K562 (cell line): ENCODE results near the gene SKIC2. TPM values are rescaled to one million over a fixed set of nuclear protein-coding genes. Genes with fewer than 3 reads are reported as not detected.

ENCODE experiments used
- EZH2 ChIP-seq: IDR thresholded peaks from 2 replicates; pipeline ENCODE4 v1.6.1; 2012; ENCODE audit warnings: low read depth, mild to moderate bottlenecking, inconsistent platforms, low read length, borderline replicate concordance
- GABPB1 ChIP-seq: sonication (generic); formaldehyde crosslinking; IDR thresholded peaks from 2 replicates; pipeline ENCODE4 v1.8.0; 2022; ENCODE audit warnings: mild to moderate bottlenecking, missing genetic modification reagents
- POLR3G ChIP-seq: IDR thresholded peaks from 2 replicates; pipeline ENCODE4 v1.6.1; 2011; ENCODE audit not compliant: insufficient read length, insufficient replicate concordance; ENCODE audit errors: extremely low read depth
- RBBP5 ChIP-seq: fragments of 200-600 bp; sonication (generic); IDR thresholded peaks from 2 replicates; pipeline ENCODE4 v1.6.1; 2012; ENCODE audit warnings: borderline replicate concordance, mild to moderate bottlenecking, low read length, control low read depth, inconsistent platforms; ENCODE audit not compliant: insufficient read depth, poor library complexity, severe bottlenecking
- RFX1 ChIP-seq: fragments of 450-650 bp; IDR thresholded peaks from 2 replicates; pipeline ENCODE4 v1.6.1; 2016; ENCODE audit warnings: mild to moderate bottlenecking, moderate library complexity
- STAT5B ChIP-seq: fragments of 250-450 bp; sonication (Bioruptor Pico); IDR thresholded peaks from 2 replicates; pipeline ENCODE4 v1.8.0; 2021; ENCODE audit warnings: mild to moderate bottlenecking, inconsistent platforms
- TCF7 ChIP-seq: sonication (generic); IDR thresholded peaks from 2 replicates; pipeline ENCODE4 v1.6.1; 2016; ENCODE audit warnings: antibody characterized with exemption, borderline replicate concordance
- ZNF274 ChIP-seq: IDR thresholded peaks from 2 replicates; pipeline ENCODE4 v1.6.1; 2011; ENCODE audit warnings: low read depth, mild to moderate bottlenecking, low read length, moderate library complexity, borderline replicate concordance
- ZNF324 ChIP-seq: fragments of 250-450 bp; sonication (Bioruptor Pico); IDR thresholded peaks from 2 replicates; pipeline ENCODE4 v1.4.0; 2020; ENCODE audit warnings: mild to moderate bottlenecking
- polyA plus RNA-seq, 8 experiments: library from polyadenylated mRNA; depleted of rRNA in 4 of 8; stranded (reverse) in 5 of 8; unstranded in 3 of 8; fragments of >200 nt; fragmentation: Nextera tagmentation in 2 of 8; fragmentation: Illumina TruSeq in 1 of 8; extraction: Ambion mirVana in 2 of 8; extraction: Trizol in 1 of 8; gene quantifications; 2 replicates each; pipeline versions ENCODE4 v1.2.1 to v1.2.3, GENCODE V29; 2011 to 2014; ENCODE audit warnings: inconsistent platforms in 1 of 8, missing spikeins in 1 of 8
- total RNA-seq, 7 experiments: library from RNA; depleted of rRNA in 6 of 7; stranded (reverse); fragments of >200 nt in 6 of 7; fragmentation: Illumina TruSeq in 2 of 7; extraction: Trizol in 2 of 7; gene quantifications; 2 replicates each; pipeline versions ENCODE4 v1.2.1 to v1.2.3, GENCODE V29; 2011 to 2021; ENCODE audit warnings: low replicate concordance in 1 of 7
- TF ChIP-seq, protein P1 (sequence below): fragments of 450-650 bp; IDR thresholded peaks from 2 replicates; pipeline ENCODE4 v1.6.1; 2016; ENCODE audit warnings: borderline replicate concordance
- TF ChIP-seq, protein P2 (sequence below): IDR thresholded peaks from 2 replicates; pipeline ENCODE4 v1.6.1; 2011; ENCODE audit warnings: borderline replicate concordance, low read depth, mild to moderate bottlenecking, moderate library complexity, low read length; ENCODE audit not compliant: insufficient read depth, poor library complexity, severe bottlenecking
- TF ChIP-seq, protein P3 (sequence below): fragments of 450-650 bp; formaldehyde crosslinking; IDR thresholded peaks from 2 replicates; pipeline ENCODE4 v1.4.0; 2020; ENCODE audit warnings: mild to moderate bottlenecking, moderate library complexity
- TF ChIP-seq, protein P4 (sequence below): fragments of 450-650 bp; formaldehyde crosslinking; IDR thresholded peaks from 2 replicates; pipeline ENCODE4 v1.4.0; 2020; ENCODE audit warnings: mild to moderate bottlenecking
- TF ChIP-seq, protein P5 (sequence below): fragments of 200-800 bp; sonication (Bioruptor generic); IDR thresholded peaks from 2 replicates; pipeline ENCODE4 v1.6.1; 2016; ENCODE audit warnings: missing genetic modification characterization, missing compliant biosample characterization

SKIC2 gene
- total and polyA plus RNA-seq, 9 of the 15 experiments (the other 6 are each of a cell fraction or from before 2014, with no cell fraction given) = 3.3 to 94.6 (median 38.8) TPM

DNA sequence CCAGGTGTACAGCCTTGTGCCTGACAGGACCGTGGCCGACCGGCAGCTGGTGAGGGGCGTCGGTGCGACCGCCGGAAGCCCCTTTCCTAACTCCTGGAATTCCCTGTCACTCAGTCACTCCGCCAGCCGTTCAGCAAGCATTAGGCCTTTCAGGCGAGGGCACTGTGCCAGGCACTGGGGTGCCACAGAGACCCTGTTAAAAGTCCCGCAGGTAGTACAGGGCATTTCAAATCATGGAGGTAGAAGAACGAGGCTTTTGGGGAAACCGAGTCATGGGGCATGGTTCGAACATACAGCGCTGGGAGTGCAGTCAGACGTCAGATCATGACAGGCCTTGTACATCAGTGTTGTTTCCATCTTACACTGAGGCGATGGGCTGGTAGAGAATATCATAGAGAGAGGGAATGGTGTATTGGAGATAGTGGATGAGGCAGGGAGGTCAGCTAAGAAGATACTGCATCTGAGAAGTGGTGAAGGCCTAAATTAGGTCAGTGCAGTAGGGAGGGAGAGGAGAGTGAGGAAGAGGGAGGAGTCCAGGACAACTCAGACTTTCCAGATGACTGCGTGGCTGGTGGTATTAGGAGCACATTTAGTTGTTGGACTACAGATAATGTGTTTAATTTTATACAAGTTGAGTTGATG, 13.9 kb downstream of the SKIC2 start (continued):
- no peak for TF ChIP-seq RFX1
- TF ChIP-seq, protein P1, sequence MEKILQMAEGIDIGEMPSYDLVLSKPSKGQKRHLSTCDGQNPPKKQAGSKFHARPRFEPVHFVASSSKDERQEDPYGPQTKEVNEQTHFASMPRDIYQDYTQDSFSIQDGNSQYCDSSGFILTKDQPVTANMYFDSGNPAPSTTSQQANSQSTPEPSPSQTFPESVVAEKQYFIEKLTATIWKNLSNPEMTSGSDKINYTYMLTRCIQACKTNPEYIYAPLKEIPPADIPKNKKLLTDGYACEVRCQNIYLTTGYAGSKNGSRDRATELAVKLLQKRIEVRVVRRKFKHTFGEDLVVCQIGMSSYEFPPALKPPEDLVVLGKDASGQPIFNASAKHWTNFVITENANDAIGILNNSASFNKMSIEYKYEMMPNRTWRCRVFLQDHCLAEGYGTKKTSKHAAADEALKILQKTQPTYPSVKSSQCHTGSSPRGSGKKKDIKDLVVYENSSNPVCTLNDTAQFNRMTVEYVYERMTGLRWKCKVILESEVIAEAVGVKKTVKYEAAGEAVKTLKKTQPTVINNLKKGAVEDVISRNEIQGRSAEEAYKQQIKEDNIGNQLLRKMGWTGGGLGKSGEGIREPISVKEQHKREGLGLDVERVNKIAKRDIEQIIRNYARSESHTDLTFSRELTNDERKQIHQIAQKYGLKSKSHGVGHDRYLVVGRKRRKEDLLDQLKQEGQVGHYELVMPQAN = 0 out of 2 replicates have a peak, but pooled peaks have one; percentile 40
- TF ChIP-seq, protein P2, sequence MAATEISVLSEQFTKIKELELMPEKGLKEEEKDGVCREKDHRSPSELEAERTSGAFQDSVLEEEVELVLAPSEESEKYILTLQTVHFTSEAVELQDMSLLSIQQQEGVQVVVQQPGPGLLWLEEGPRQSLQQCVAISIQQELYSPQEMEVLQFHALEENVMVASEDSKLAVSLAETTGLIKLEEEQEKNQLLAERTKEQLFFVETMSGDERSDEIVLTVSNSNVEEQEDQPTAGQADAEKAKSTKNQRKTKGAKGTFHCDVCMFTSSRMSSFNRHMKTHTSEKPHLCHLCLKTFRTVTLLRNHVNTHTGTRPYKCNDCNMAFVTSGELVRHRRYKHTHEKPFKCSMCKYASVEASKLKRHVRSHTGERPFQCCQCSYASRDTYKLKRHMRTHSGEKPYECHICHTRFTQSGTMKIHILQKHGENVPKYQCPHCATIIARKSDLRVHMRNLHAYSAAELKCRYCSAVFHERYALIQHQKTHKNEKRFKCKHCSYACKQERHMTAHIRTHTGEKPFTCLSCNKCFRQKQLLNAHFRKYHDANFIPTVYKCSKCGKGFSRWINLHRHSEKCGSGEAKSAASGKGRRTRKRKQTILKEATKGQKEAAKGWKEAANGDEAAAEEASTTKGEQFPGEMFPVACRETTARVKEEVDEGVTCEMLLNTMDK = no peak
- TF ChIP-seq, protein P3, sequence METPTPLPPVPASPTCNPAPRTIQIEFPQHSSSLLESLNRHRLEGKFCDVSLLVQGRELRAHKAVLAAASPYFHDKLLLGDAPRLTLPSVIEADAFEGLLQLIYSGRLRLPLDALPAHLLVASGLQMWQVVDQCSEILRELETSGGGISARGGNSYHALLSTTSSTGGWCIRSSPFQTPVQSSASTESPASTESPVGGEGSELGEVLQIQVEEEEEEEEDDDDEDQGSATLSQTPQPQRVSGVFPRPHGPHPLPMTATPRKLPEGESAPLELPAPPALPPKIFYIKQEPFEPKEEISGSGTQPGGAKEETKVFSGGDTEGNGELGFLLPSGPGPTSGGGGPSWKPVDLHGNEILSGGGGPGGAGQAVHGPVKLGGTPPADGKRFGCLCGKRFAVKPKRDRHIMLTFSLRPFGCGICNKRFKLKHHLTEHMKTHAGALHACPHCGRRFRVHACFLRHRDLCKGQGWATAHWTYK (CRISPR knock-in tag) = 0 out of 2 replicates have a peak, but pooled peaks have one; percentile 62
- TF ChIP-seq GABPB1 (CRISPR knock-in tag) = no peak
- TF ChIP-seq, protein P4, sequence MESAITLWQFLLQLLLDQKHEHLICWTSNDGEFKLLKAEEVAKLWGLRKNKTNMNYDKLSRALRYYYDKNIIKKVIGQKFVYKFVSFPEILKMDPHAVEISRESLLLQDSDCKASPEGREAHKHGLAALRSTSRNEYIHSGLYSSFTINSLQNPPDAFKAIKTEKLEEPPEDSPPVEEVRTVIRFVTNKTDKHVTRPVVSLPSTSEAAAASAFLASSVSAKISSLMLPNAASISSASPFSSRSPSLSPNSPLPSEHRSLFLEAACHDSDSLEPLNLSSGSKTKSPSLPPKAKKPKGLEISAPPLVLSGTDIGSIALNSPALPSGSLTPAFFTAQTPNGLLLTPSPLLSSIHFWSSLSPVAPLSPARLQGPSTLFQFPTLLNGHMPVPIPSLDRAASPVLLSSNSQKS = no peak
- no peak for TF ChIP-seq TCF7
- no peak for TF ChIP-seq POLR3G
- TF ChIP-seq EZH2 = no peak
- TF ChIP-seq, protein P5, sequence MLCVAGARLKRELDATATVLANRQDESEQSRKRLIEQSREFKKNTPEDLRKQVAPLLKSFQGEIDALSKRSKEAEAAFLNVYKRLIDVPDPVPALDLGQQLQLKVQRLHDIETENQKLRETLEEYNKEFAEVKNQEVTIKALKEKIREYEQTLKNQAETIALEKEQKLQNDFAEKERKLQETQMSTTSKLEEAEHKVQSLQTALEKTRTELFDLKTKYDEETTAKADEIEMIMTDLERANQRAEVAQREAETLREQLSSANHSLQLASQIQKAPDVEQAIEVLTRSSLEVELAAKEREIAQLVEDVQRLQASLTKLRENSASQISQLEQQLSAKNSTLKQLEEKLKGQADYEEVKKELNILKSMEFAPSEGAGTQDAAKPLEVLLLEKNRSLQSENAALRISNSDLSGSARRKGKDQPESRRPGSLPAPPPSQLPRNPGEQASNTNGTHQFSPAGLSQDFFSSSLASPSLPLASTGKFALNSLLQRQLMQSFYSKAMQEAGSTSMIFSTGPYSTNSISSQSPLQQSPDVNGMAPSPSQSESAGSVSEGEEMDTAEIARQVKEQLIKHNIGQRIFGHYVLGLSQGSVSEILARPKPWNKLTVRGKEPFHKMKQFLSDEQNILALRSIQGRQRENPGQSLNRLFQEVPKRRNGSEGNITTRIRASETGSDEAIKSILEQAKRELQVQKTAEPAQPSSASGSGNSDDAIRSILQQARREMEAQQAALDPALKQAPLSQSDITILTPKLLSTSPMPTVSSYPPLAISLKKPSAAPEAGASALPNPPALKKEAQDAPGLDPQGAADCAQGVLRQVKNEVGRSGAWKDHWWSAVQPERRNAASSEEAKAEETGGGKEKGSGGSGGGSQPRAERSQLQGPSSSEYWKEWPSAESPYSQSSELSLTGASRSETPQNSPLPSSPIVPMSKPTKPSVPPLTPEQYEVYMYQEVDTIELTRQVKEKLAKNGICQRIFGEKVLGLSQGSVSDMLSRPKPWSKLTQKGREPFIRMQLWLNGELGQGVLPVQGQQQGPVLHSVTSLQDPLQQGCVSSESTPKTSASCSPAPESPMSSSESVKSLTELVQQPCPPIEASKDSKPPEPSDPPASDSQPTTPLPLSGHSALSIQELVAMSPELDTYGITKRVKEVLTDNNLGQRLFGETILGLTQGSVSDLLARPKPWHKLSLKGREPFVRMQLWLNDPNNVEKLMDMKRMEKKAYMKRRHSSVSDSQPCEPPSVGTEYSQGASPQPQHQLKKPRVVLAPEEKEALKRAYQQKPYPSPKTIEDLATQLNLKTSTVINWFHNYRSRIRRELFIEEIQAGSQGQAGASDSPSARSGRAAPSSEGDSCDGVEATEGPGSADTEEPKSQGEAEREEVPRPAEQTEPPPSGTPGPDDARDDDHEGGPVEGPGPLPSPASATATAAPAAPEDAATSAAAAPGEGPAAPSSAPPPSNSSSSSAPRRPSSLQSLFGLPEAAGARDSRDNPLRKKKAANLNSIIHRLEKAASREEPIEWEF (CRISPR knock-in tag) = no peak
- no peak for TF ChIP-seq RBBP5
- TF ChIP-seq ZNF324 (CRISPR knock-in tag) = no peak
- TF ChIP-seq STAT5B (CRISPR knock-in tag) = no peak
- TF ChIP-seq ZNF274 = no peak
